KG1 (cell line): ENCODE data around the gene MYO10.

Experiments used
- DNase-seq: peaks from one replicate; lab custom pipeline; 2025; lab: John Stamatoyannopoulos, UW

MYO10 gene

DNA sequence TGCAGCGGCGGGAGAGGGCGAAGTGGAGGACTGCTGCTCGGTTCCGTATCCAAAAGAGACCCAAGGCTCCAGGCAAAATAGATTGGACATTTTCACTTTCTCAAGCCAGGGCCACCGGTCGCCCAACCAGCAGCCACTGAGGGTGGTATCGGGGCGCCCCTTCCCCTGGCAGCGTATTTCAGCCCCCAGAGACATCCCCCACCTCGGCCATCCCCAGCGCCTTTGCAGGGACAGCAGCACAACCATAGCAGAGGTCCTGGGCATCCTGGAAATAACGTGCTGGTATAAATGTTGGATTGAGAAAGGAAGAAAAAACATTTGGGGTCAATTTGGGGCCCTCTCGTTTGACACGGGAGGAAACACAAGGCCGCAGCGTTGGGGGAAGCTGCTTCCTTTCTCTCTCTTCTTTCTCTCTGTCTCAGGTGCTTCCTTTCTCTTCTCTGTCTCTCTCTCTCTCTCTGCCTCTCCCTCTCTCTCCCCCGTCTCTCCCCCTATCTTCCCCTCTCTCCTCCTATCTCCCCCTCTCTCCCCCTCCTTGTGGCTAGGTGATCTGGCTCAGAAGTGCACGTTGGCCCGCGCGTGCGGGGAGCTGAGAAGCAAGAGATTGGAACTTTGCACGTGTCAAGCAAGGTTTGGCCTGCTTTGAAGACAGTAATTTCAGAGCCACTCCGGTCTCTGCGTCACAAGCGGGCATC lies 318.7 kb downstream of the MYO10 start:
- no peak for DNase-seq

DNA sequence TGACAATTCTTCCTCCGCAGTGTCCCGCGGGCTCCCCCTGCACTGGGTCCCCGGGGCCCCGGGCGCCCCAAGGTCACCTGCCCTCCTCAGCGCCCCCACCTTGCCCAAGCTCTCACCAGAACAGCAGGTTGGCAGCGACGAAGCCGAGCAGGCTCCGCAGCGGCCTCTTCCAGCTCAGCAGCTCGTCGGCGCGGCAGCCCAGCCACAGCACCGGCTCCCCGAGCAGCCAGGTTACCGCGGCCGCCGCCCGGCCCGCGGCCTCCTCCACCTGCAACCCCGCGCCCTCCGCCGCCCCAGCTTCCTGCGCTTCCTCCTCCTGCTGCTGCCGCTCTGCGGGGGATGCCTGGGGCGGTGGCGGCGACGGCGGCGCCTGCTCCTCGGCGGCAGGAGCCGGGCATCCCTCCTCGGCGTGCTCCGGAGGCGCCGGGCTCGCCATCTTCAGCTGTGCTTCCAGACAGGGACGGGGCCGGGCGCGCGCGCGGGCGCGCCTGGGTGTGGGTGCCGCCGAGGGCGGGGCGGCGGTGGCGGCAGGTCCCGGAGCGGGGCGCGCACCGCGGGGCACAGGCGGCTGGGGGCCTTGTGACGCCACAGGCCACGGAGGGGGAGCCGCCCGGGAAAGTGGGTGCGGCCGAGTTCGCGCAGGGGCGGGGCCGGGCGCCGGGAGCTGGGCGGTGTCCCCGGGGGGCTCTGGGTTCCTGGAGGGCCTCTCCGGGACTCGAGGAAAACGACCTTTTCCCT lies 319.4 kb downstream of the MYO10 start, which contains the start of gene RETREG1:
TSS of gene RETREG1 (minus strand) at position 462 of the 738 bp plus-strand sequence. CDS start at position 436, 26 bp downstream.
- DNase-seq, result peak; percentile 14

DNA sequence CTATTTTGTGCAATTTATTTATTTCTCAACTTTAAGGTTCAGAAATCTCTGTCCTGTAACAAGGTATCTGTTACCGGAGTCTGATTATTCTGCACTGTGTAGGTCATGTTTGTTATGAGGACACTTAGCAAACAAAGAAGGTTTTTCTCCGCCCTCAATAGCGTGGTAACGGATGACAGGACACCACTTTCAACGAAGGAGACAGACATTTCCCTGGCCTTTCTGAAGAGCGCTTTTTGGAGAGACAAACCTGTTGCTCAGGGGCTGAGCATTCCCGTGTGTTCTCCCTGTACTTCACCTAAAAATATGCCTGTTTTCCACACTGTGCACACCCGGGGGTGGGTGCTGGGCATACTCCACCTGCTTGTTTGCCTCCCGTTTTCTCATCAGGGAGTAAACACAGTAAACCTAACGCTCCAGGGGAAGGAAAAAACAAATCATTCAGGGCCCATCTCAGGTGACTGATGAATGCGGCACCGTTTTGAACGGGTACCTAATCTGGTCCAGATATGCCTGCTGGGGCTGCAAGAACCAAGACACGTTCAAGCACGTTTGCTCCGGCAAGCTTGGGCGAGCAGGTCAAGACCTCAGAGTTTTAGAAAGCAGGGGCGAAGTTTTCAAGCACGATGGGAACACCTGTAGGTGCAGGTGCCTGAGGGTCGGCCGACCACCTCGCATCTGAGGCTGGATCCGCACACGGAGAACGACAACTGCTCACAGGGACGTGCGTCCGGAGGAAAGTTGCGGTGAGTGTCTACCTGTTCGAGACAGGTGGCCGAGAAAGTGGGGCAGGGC lies 320.1 kb downstream of the MYO10 start:
- peak; percentile 20 for DNase-seq

DNA sequence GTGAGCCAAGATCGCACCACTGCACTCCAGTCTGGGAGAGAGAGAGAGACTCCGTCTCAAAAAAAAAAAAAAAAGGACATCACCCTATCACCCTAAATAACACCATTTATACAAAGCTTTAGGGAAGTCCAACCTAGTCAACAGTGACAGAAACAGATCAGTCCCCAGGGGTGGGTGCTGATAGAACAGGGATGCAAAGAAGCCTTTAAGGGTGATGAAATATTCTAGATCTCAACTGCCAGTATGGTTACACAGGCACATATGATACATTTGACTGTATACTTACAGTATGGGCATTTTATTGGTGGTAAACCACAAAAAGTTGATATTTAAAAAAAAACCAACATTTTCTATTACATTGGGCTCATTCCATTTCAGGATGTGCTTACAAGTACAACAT lies 324.1 kb downstream of the MYO10 start:
- DNase-seq, result no peak
